D341Med (cell line): Measurements from ENCODE around the gene PDE3A.
"Not testable (repeated sequence)": the region's sequence is repeated elsewhere in the genome, so short reads cannot be mapped to it uniquely, and the experiment has no call there.

Source experiments
- DNase-seq: peaks from one replicate; pipeline ENCODE4 v3.0.0; 2012; ENCODE audit warnings: low spot score

PDE3A gene

GRCh38 chr12:20552586-20552985 is 184.2 kb downstream of the PDE3A start:
- not testable (repeated sequence) for DNase-seq

DNA sequence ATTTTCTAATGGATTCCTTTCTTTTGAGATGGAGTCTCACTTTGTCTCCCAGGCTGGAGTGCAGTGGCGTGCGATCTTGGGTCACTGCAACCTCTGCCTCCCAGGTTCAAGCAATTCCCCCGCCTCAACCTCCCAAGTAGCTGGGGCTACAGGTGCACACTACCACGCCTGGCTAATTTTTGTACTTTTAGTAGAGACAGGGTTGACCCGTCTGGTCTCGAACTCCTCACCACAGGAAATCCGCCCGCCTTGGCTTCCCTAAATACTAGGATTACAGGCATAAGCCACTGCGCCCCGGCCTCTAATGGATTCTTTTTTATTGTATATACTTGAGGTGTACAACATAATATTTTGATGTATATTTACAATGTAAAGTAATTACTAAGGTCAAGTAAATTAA is 186.7 kb downstream of the PDE3A start:
- DNase-seq, result no peak

GRCh38 chr12:20555771-20556170 is 187.4 kb downstream of the PDE3A start:
- no peak for DNase-seq

DNA sequence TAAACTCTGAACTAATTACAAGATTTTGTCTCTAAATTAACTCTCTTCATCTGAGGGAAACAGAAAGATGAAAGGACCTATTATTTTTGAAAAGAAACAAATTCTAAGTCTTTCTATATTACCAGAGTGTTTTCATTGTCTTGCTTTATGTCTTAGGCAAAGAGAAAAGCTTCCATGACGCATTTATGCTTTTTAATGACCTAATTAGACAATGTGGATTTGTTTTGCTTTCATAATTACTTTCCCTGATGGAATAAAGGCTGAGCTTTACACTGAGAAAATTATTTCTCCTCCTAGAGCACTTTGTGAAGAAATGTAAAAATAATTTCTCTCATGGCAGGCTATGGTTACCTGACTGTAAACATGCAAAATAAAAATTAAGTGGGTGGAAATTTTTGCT is 188.8 kb downstream of the PDE3A start:
- no peak for DNase-seq

DNA sequence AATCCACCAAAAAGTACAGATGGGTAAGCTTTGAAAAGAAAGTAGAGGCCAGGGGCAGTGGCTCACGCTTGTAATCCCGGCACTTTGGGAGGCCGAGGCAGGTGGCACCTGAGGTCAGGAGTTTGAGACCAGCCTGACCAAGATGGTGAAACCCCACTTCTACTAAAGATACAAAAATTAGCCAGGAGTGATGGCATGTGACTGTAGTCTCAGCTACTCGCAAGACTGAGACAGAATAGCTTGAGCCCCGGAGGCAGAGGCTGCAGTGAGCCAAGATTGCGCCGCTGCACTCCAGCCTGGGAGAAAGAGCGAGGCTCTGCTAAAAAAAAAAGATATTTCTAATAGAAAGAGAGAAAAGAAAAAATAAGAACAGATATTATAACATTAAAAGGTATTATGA is 192.6 kb downstream of the PDE3A start:
- DNase-seq, result no peak

DNA sequence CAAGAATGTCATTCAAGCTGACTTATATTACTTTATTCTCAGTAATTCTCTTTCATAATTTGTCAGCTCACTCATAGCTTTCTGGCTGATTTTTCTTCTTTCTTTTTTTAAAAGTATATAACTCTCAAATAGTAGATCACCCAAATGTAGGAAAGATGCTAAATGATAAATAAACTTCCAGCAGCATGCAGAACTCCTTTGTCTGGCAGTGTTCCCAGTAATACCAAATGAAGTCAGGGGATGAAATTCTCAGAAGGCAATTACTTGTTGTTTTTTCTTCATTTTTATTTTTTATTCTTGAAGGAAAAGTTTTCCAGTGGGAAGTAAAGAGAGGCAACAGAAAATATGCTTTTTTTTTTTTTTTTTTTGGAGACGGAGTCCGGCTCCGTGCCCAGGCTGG is 193.5 kb downstream of the PDE3A start:
- DNase-seq, result no peak

DNA sequence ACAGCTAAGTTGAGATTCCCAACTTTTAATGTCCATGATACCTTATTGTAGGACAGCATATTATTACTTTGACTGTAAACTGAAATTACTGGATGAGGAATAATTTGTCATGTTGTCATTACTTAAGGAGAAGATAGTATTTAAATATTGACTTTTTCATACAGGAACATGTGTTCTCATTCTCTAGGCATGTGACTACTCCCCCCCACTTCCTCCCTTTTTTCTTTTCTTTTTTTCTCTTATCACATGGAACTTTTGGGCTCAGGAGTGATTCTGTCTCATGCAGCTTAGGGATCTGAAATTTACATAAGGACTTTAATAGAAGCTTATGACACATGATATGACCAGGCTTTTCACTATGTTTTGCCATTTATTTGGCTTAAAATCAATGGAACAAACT is 199.1 kb downstream of the PDE3A start:
- DNase-seq, result no peak

GRCh38 chr12:20572451-20572850 is 204.1 kb downstream of the PDE3A start:
- DNase-seq, result no peak

GRCh38 chr12:20576528-20576927 is 208.2 kb downstream of the PDE3A start:
- DNase-seq, result no peak

DNA sequence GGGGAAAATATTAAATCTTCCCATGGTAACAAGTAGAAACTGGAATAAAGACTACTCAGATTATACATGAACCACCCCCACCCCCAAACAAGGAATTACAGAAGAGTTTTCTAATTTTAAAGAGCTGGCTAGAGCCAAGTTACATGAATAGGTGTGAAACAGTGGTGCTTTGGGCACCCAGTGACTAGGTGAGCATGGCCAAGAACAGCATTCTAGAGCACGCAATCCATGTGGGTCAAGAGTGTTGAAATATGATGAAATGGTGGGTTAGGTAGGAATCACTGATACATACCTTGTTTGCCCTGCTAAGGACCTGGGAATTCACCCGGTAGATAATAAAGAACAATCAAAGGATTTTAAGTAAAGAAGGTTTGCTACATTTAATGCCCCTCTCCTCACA is 208.7 kb downstream of the PDE3A start:
- no peak for DNase-seq

- DNase-seq, result no peak
Measured at GRCh38 chr12:20578142-20578541, 209.8 kb downstream of the PDE3A start.

- DNase-seq, result no peak
Measured at GRCh38 chr12:20585055-20585625, 216.8 kb downstream of the PDE3A start.

- DNase-seq, result no peak
Measured at GRCh38 chr12:20585913-20586312, 217.6 kb downstream of the PDE3A start.

GRCh38 chr12:20588042-20588441 is 219.7 kb downstream of the PDE3A start:
- DNase-seq, result no peak

- DNase-seq, result no peak
Measured at GRCh38 chr12:20590570-20590969, 222.2 kb downstream of the PDE3A start.

DNA sequence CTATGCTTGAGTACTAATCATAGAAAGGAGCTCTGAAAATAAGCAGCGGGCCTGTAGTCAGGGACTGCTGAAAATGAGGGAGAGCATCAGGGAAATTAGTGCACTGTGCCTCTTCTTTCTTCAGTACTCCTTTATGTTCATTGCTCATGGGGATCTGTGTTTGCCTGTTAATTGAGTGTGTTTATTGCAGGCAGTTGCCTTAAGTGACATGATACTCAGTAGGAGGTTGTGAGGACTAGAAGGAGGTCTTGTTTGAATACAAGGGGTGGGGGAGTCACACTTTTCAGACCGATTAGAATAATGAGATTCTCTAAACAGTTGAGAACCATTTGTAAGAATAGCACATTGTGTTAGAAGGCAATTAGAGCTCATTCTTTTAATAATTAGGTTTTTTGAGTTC is 224.2 kb downstream of the PDE3A start:
- DNase-seq, result no peak

DNA sequence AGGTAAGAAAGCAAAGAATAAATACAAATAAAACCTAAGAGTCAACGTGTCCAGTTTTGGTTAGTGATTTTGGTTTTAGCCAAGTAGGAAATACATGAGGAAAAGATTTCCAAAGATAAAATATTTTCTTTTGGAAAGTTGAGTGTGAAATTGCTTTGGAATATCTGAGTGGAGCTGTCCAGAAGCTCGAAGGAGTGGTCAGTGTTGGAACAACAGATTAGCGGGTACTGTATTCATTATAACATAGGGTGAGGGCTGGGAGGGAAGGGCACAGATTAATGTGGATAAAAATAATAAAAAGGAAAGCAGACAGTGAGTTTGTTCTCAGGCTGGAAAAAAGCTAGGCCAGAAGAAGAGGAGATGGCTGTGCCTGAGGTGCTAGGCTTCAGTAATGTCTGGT is 225.3 kb downstream of the PDE3A start:
- no peak for DNase-seq

DNA sequence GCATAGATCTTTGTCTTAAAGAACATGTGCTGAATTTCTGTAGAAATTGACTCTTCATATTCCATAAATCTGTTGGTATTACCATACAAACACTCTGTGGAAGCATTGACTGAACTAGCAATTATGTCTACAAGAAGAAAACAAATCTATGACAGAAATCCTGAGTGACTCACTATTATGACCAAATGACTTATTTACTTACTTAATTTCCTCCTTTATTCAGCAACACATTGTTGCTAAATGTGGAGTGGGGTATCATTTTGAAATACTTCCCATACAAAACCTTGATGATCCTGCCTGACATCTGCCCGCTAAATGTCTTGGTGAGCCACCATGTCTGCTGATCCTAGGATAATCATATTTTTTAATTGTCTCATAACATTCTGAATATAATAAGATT is 227.7 kb downstream of the PDE3A start:
- DNase-seq, result no peak

DNA sequence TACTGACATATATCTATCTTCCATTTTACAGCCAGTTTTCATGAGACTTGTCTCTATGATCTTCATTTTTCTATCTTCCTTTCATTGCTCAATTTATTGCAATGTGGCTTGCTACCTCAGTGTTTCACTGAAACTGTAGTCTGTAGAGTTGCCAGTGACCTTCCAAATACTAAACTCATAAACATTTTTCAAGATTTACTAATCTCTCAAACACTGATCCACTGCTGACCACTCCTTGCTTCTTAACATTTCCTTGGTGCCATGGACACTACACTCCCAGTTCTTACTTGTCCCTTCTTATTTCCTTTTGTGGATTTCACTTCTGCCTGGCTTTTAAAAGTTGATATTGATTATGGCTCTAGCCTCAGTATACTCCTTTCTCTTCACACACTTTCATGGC is 231.4 kb downstream of the PDE3A start:
- no peak for DNase-seq

GRCh38 chr12:20601668-20602280 is 233.4 kb downstream of the PDE3A start:
- DNase-seq, result no peak

GRCh38 chr12:20602641-20603391 is 234.5 kb downstream of the PDE3A start:
- DNase-seq, result no peak

DNA sequence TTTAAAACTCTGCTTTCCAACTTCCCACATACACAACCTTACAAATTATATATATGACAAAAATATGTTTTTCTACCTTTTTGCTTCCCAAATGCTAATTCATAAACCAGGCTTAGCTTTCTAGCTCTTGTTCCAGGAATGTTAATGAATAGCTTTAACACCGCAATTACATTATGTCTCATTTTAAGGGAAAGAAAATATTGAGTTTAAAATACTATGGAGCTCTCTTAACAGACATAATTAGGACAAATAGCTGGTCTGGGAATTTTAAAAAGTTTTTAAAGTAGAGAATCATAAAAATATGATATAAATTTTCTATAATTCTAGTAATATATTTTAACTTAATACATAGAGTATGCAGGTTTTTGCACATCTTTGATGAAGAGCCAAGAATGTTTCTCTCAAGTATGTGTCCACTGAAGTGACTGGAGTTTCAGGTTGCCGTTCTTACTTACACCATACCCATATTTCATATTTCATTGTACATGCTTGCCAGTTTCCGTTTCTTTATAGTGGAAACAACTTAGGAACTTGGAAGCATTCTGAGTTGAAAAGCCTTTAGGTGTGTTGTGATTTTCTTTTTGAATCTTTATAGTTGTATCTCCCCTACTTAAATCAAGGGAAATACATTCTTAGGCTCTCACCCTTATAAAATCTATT is 236.2 kb downstream of the PDE3A start:
- no peak for DNase-seq

- not testable (repeated sequence) for DNase-seq
Measured at GRCh38 chr12:20615020-20615419, 246.7 kb downstream of the PDE3A start.
